NCI-H82 (cell line): ENCODE measurements around the gene MFSD2A.
A peak's percentile ranks its signal among the peaks of the same experiment; 100 is the strongest.
"Not testable (repeated sequence)": the region's sequence is repeated elsewhere in the genome, so short reads cannot be mapped to it uniquely, and the experiment has no call there.

Source experiments
- DNase-seq: peaks from one replicate; lab custom pipeline; 2025; lab: John Stamatoyannopoulos, UW

The MFSD2A gene

DNA sequence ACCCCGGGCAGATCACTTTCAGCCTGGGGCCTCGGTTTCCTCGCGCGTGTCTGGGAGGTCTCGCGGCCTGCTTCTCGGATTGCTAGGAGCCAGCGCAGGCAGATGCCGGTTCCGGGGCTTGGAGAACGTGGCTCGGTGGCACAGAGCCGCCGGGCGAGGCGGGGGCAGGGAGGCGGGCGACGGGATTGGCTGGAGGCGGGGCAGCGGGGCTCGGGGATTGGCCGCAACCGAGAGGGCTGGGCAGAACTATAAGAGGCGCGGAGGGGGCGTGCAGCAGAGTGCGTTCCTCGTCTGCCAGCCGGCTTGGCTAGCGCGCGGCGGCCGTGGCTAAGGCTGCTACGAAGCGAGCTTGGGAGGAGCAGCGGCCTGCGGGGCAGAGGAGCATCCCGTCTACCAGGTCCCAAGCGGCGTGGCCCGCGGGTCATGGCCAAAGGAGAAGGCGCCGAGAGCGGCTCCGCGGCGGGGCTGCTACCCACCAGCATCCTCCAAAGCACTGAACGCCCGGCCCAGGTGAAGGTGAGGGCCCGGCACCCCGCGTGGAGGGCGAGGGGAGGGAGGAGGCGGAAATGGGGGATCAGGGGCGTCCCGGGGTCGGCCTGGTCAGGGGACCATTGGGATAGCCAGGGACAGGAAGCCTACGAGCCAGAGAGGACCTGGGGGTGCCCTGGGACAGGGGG lies at the start of gene MFSD2A:
Gene MFSD2A (plus strand): TSS at position 276 of the 677 bp plus-strand sequence. CDS start 148 bp downstream, at position 424.
- DNase-seq: peak; percentile 97

DNA sequence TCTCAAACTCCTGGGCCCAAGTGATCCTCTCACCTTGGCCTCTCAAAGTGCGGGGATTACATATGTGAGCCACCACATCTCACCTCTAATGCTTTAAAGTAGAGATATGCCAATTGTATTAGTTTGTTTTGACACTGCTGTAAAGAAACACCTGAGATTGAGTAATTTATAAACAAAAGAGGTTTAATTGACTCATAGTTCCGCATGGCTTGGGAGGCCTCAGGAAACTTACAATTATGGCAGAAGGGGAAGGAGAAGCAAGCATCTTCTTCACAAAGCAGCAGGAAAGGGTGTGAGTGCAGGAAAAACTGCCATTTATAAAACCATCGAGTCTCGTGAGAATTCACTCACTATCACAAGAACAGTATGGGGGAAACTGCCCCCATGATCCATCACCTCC lies 49.8 kb upstream of the MFSD2A start:
- no peak for DNase-seq

DNA sequence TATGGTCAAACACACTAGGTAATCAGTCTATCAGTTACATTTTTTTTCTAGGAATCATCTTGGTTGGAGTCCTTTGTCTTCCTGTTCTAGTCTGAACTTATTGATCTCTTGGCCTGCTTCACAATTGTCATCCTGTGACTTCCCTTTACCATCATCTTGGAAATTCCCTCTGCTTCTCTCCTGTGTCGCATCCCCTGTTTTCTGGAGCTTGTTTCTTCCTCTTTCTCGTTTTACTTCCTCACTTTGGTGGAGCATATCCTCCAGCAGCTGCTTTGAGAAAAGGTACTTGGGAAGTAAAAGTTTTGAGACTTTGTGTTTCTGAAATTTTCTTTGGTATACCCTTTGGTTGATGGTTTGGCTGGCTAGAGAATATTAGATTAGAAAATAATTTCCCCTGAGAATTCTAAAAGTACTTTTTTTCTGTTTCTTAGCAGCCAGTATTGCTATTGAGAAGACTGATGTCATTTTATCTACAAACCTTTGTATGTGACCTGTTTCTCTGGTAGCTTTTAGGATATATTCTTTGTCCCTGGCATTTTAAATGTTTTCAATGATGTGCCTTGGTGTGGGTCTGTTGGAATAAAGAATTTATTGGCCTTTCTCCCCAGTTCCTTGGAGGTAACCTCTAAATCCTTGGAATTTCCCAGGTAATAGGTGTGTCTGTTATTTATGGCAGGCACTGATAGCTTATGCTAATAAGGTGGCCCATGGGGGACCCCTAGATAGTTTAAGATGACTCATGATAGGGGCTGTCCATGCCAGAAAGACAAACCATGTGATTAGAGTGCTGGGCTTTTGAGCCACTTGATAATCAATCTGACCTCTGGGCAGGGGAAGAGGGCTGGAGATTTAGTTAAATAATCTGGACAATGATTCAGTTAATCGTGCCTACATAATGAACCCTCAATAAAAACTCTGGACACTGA lies 47.2 kb upstream of the MFSD2A start:
- DNase-seq: no peak

DNA sequence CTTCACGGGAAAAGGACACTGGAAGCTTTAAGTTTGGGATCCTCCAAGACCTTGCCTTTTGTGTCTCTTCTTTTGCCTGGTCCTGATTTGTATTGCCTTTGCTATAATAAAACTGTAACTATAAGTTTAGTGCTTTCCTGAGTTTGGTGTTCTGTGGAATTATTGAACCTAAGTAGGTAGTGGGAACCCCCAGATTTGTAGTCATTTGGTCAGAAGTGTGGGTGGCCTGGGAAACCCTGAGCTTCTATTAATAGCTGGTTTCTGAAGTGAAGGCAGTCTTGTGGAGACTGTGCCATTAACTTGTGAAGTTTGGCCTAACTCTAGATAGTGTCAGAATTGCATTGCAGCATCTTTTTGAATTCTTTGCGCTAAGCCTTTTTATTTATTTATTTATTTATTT lies 46.4 kb upstream of the MFSD2A start:
- DNase-seq: no peak

DNA sequence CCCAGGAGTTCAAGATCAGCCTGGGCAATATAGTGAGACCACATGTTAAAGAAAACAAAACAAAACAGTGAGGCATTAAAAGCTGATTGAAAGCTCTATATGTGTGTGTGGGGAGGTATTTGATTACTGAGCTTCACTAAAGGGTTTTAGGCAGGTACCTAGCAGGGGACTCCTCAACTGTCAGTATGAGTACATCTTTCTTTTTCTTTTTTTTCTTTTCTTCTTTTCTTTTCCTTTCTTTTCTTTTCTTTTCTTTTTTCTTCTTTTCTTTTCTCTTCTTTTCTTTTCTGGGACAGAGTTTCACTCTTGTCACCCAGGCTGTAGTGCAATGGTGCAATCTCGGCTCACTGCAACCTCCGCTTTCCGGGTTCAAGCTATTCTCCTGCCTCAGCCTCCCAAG lies 44.7 kb upstream of the MFSD2A start:
- DNase-seq: no peak

DNA sequence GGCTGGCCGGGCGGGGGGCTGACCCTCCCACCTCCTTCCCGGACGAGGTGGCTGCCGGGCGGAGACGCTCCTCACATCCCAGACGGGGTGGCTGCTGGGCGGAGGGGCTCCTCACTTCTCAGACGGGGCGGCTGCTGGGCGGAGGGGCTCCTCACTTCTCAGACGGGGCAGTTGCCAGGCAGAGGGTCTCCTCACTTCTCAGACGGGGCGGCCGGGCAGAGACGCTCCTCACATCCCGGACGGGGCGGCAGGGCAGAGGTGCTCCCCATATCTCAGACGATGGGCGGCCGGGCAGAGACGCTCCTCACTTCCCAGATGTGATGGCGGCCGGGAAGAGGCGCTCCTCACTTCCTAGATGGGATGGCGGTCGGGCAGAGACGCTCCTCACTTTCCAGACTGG lies 41.8 kb upstream of the MFSD2A start:
- not testable (repeated sequence) for DNase-seq

DNA sequence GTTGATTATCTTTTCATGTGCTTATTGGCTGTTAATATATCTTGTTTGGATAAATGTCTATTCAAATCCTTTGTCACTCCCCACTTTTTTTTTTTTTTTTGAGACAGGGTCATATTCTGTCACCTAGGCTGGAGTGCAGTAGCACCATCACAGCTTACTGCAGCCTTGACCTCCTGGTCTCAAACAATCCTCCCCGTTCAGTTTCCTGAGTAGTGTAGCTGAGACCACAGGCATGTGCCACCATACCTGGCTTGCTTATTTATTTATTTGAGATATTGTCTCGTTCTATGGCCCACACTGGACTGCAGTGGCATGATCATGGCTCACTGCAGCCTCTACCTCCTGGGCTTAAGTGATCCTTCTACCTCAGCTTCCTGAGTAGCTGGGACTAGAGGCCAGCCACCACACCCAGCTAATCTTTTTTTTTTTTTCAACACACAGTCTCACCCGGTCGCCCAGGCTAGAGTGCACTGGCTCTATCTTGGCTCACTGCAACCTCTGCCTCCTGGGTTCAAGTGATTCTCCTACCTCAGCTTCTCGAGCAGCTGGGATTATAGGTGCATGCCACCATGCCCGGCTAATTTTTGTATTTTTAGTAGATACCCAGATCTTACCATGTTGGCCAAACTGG lies 39.3 kb upstream of the MFSD2A start:
- no peak for DNase-seq

DNA sequence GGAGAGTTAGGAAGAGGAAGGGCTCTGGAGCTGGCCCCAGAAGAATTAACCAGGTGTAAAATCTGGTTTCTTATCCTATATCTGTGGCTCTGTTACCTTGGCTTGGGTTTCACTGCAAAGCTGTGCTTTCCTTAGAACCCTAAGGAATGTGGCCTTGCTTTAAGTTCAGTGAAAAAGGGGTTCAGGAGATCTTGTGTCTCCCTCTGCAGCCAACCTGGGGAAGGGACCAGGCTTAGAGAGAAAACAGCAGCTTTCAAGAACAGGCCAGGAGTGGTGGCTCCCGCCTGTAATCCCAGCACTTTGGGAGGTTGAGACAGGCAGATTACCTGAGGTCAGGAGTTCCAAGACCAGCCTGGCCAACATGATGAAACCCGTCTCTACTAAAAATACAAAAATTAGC lies 37.1 kb upstream of the MFSD2A start:
- peak; percentile 25 for DNase-seq

DNA sequence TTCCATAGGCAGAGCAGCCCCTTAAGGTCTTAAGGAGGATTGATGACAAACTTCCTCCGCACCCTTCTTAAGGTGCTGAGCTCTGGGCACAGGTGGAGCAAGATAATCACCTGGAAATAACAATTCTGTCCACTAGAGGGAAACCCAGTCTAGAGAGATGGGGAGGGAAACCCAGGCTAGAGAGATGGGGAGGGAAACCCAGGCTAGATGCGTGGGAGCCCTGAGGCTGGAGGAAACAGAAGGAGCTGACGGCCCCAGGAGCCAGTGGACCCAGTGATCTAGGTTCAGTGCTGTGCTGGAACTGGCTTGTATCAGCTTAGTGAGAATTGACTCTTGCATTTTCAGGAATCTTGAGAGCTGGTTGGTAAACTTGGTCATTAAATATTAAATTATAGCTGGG lies 35.4 kb upstream of the MFSD2A start:
- peak; percentile 95 for DNase-seq

DNA sequence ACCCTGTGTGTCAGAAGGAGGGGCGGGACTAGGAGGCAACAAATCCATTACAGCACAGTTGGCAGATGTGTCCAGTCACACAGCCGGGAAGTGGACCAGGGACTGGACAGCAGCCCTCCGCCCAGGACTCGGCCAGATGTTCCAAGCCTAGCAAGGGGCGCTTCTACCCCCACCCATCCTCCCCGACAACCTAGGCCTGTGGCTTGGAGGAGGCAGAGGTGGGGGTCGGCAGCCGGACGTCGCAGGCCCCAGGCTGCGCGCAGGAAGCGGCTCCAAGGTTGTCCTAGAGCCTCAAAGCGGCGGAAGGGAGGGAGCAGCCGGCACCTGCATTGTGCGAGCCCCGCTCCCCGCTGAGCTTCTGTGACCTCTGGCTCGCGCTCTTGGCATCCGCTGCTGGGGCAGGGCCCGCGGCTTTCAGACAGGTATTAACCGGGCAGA lies 32.7 kb upstream of the MFSD2A start:
- no peak for DNase-seq

DNA sequence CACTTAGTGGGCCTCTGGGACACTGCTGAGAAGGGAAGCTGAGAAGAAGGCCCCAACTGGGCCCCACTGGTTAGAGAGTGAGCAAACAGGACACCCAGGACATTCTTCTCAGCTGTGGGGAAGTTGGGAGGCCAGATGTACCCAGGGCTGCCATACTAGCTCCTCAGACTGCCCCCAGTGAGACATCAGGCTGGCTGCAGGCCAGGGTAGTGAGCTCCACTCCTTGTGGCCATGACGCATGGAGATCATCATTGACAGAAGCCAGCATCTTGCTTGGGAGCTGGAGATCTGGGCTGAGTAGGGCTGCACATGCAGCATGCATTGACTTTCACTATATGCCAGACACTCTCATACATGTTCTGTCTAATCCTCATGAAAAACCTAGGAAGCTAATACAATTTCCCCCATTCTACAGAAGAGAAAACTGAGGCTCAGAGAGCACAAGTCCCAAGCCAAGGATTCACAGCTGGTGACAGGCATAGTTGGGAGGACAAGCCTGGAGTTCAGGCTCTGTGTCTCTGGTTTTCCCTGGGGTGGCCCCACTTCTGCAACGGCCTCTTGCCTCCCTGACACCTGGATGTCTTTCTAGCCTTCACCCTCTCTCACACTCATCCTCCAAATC lies 29.1 kb upstream of the MFSD2A start:
- DNase-seq: no peak

DNA sequence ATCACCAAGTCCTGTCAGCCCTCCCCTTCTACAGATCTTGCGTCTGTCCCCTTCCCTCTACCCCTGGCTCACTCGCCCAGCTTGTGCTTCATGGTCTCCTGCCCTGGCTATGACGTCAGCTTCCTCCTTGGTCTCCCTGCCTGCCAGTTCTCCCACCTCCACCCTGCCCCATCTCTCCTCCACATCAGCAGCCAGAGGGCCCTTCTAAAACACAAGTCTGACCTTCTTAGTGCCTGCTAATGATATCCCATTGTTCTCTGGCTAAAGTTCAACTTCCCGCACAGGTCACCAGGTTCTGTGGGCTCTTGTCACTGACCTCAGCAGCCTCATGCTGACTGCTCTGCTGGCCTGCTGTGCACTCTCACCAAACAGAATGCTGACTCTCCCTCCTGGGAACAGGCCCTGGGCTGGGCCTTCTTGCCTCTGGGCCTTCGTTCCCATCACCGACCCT lies 28.6 kb upstream of the MFSD2A start:
- DNase-seq: no peak

DNA sequence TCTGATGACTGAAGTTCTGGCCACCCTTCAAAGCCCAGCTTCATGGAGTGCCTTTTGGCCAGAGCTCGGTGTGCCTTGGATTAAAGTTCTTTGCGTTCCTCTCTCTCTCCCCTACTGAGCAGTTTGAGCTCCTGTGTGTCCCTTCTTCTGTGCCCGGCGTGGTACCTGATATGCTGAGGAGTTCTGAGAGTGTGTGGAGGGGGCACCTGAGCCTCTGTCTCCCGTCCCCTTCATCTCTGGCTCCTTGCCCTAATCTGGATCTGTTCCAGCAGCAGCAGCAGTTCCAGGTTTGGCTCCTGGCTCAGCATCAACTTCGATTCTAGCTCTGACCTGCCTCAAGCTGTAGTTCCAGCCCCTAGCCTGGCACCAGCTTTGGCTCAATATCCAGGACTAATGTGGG lies 28.1 kb upstream of the MFSD2A start:
- no peak for DNase-seq

DNA sequence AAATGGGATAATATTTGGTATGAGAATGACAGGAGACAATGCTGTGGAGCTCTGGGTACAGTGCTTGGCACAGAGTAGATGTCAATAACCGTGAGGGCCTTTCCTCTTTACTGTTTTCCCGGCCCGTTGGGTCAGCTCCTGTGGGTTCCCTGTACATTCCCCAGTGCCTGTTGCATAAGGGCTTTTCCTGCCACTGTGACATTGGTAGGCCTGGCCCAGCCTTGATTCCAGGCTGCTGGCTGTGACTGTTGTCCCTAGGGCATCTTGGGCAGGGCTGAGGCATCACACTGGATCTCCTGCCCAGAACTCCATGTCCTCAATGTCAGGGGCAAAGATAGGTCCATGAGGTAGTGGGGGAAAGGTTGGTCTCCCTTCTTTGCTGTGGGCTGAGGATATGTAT lies 27.4 kb upstream of the MFSD2A start:
- DNase-seq: no peak

DNA sequence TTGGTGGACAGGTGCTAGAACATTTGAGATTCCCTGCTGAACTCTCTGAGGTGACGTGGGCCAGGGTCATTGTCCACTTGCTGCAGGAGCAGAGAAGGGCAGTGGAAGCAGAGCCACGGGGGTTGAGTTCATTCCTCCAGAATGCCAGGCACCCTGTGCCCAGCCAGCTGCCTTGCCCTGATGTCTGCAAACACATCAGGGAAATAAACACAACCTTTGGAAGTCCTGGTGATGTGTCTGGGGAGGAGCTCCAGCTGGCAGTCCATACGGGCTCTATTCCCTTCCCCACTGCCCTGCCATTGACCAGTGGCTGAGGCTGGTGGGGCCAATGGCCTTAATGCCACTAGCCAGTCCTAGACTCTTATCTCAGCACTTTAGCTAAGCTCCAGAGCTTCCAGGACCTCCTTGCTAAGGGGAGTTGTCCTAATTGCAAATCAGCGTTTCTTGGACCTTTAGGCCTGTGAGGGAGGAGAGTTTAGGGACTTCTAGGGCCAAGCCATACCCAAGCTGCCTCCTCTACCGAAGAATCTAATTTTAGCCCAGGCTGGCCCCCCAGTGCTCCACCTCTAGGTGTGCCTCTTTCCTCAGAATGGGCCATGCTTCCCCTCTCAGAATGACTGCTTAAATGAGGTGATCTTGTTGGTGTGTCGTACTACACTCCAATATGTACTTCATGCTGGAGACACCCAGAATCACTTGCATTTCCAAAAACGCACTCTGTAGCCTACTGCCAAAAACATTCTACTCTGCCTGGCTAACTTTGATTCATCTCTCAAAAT lies 25.9 kb upstream of the MFSD2A start:
- no peak for DNase-seq

DNA sequence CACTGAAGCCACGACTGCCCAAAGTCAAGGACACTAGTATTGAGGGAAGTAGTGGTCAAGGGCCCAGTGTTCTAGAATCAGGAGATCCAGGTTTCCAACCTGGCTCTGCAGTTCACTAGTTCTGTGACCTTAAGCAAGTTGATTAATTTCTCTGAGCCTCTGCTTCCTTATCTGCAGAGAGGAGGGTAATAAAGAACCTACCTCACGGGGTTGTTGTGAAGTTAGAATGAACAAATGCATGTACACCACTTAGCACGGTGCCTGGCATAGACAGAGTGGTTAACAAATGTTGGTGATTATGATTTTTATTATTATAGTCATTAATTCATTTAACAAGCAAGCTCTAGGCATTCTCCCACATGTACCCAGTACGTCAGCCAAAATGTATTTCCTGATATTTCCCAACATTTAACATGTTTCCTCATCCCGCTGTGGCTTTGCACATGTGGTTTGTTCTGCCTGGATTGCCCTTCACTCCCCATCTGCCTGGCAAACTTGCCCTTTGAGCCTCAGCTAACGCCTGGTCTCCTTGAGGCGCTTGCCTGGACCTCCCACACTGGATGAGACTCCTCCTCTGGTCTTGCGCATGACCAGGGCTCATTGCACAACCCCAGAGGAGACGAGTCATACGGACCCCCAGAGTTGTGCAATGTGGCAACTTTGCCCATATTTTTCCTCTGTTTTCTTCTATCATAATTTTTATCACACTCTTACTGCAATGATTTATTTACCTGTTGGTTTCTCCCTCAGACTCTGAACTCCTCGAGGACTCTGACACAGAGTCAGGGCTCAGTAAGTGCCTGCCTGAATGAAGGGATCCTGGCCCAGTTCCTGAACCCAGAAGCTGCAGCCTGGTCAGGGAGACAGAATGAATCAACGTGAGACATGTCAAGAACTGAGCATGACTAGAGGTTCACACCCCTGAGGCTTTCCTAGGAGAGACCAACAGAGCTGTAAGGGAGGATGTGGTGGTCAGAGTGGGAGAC lies 20.7 kb upstream of the MFSD2A start:
- no peak for DNase-seq

DNA sequence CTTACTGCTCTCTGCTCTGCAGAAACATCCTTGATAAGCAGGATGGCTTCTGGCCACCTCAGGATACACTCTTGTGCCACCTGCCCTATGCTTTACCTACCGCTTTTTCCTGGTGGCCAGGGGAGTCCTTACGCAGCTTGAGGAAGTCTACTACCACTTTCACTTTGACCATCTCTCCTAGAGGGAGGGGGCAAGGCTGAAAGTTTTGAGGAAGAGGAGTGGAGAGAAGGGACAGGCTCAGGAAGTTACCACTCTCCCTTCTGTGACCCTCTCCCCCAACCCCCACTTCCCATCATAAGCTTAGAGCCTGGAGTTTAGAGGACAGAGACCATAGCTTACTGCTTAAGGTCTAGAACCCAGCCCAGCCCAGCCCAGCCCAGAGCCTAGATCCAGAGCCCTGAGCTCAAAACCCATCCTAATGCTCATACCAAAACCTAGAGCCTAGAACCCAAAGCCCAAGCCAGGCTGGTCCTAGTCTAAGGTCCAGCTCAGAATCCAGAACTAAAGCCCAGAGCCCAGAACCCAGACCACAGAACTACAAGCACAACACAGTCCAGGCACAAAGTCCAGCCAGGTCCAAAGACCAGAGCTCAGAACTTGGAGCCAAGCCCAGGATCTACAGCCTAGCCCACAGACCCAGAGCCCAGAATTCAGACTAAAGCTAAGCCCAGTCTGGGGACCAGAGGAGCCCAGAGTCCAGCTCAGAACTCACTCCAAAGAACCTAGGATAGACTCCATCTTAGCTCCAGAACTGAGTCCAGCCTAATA lies 18.0 kb upstream of the MFSD2A start:
- DNase-seq: no peak

DNA sequence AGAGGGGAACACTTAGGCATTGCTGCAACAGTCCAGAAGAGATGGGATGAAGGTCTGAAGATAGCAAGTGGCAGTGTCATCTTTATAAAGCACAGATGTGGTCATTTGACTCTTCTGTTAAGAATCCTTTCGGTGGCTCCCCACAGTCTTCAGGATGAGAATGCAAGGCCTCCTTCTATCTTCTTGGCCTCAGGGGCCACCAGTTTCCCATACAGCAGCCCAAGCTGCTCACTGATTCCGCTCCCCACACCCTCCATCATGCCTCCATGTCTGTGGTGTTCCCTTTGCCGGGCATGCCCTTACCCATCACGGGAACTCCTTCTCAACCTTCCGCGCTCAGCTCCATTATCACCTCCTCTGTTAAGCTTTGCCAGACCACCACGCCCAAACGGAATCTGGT lies 16.1 kb upstream of the MFSD2A start:
- DNase-seq: no peak

DNA sequence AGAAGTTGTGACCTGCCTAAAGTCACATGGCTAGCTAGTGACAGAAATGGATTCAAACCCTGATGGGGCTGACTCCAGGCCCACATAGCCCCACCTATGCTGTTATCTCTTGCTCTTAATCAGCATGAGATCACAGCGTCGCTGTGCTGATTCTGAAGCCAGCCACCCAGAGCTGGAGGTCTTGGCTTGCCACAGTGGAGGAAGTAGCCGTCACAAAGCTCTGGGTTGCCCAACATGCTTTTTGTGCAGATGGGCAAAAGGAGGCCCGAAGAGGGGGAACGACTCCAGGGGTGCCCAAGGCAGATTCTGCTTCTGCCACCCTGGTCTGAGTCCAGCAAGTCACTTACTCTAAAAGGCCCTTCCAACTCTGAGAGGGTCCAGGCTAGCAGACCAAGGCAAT lies 14.7 kb upstream of the MFSD2A start:
- no peak for DNase-seq
